Neural progenitor cell (in vitro differentiated cells): ENCODE measurements around the gene MACROD1.

Source experiments
- CTCF ChIP-seq: fragments of 200-600 bp; sonication (generic); IDR thresholded peaks from 2 replicates; pipeline ENCODE4 v1.5.1; 2017; ENCODE audit warnings: antibody characterized with exemption, mild to moderate bottlenecking
- EZH2phosphoT487 ChIP-seq: fragments of 200-600 bp; sonication (generic); IDR thresholded peaks from 2 replicates; pipeline ENCODE4 v1.6.1; 2017; ENCODE audit warnings: antibody characterized with exemption

- TF ChIP-seq CTCF (no peak), EZH2phosphoT487 (no peak)
Measured at GRCh38 chr11:64023712-64024710, 141.9 kb downstream of the MACROD1 start.
